Hematopoietic multipotent progenitor cell treated with erythropoietin and hydrocortisone succinate and interleukin-3 and kit ligand, for 8 days (in vitro differentiated cells): ENCODE data around the gene FCGR1A.
"Not testable (repeated sequence)": the region's sequence is repeated elsewhere in the genome, so short reads cannot be mapped to it uniquely, and the experiment has no call there.

Source experiments
- DNase-seq: peaks from one replicate; pipeline ENCODE4 v3.0.0-alpha.2; 2015

Gene FCGR1A

GRCh38 chr1:149841149-149841548 is 58.7 kb downstream of the FCGR1A start:
- not testable (repeated sequence) for DNase-seq
